Fibroblast of villous mesenchyme (primary cell): Measurements from ENCODE around the gene P4HA2. TPM values are rescaled to one million over a fixed set of nuclear protein-coding genes. Genes with fewer than 3 reads are reported as not detected.

Source experiments
- DNase-seq: peaks from one replicate; pipeline ENCODE4 v3.0.0-alpha.2; 2010; ENCODE audit warnings: low read depth
- H3K4me3 ChIP-seq: 2 replicates; pipeline ENCODE4 v1.5.1; 2011; ENCODE audit warnings: low read depth, mild to moderate bottlenecking, low read length
- CTCF ChIP-seq: IDR thresholded peaks from 2 replicates; pipeline ENCODE4 v1.5.1; 2012; ENCODE audit warnings: low read depth, mild to moderate bottlenecking, low read length; ENCODE audit not compliant: insufficient read depth
- total RNA-seq: library from RNA; depleted of rRNA; stranded (reverse); fragments of >200 nt; gene quantifications from 2 replicates; pipeline ENCODE4 v1.2.3, GENCODE V29; 2012

Gene P4HA2
- total RNA-seq, 1 donor = 191 TPM

DNA sequence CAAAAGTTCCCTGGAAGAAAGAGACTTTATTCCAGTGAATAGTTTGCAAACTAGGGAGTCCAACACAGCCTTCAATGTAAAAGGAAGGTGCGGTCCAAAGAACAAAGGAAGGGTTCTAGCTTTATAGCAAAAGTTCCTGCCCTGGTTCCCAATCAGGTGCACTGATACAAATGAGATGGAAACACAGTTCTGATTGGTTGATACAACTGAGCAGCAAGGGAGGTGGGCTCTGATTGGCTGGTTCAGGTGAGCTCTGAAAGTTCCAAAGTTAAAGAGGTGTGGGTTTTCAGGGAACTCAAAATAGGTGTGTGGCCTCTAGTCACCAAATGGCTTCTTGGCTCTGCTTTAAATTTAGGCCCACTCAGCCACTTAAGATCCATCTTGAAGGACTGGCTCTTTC is 43.1 kb downstream of the P4HA2 start:
- TF ChIP-seq CTCF = no peak

GRCh38 chr5:132183723-132184122 is 43.9 kb downstream of the P4HA2 start:
- no peak for DNase-seq
- no peak for TF ChIP-seq CTCF
- H3K4me3 ChIP-seq = no peak overlapping the region

More for the DNA sequence above, 43.1 kb downstream of the P4HA2 start:
- no peak overlapping the region for H3K4me3 ChIP-seq
- DNase-seq = no peak

DNA sequence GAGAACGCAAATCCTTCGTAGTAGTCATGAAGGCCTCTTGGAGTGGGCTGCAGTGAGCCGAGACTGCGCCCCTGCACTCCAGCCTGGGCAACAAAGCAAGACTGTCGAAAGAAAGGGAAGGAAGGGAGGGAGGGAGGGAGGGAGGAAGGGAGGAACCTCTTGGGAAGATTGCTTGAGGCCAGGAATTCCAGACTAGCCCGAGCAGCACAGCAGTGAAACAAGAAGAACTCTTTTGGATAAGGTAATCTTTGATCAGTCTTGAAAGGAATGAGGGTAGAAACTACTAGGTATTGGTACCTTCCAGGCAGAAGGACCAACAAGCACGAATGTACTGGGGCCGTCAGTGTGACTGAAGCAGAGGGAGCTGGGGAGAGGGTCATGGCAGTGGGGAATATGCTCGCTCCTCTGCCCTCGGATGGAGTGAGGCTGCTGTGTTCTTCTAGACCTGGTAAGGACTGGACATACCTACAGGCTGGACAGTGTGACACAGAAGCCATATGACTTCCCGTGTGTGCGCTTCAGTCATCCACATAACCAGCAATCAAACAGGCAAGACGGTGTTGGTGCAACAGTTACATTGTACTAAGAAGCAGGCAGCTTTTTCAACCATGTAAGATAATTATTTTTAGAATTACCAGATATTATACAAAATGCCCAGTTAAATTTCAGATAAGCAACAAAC is 45.2 kb downstream of the P4HA2 start:
- no peak for TF ChIP-seq CTCF
- H3K4me3 ChIP-seq = no peak overlapping the region
- DNase-seq = peak; percentile 21

DNA sequence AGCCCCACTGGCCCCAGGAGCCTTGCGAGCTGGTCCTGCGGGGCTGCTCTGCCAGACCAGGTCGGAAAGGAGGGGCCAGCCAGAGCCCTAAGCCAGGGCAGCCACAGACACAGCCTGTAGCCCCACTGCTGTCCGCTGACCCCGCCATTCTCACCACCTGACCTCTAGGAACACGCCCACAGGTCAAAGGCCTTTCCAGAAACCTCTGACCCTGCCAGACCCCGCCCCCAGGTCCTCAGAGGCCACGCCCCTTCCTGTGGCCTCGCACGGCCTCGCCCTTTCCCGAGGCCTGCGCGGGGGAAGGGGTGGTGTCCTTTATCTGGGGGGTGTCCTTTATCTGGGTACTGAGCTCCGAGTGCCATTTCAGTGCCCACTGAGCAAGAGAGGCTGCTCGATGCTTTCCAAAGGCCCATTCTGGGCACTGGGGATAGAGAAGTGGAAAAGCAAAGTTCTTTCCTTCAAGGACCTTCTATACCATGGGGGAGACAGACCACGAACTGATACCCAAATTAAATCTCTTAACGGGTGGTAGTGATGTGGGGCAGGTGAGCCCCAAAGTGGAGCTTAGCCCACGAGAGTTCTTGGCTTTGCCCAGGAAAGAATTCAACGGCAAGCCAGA is 46.5 kb downstream of the P4HA2 start:
- TF ChIP-seq CTCF = no peak
- DNase-seq = no peak
- H3K4me3 ChIP-seq = no peak overlapping the region

- H3K4me3 ChIP-seq = no peak overlapping the region
These were observed 47.4 kb downstream of the P4HA2 start for GRCh38 chr5:132180134-132180745.

DNA sequence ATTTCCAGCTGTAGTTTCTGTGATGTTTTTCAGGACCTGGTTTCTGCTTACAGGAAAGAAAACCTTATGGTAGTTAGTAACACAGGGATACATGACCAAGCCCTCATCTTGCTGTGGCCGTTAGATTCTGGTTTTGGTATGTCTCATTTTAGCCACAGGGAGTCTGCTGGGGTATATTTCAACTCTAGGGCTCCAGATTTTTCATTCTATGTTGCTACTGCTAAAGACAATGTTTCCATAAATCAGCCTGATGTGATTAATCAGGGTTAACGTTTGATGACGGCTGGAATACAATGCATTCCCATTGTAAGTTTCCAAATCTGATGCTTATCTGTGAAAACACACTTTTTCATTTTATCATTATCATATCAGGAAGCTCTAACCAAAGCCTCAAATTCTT is 48.2 kb downstream of the P4HA2 start:
- no peak for DNase-seq
- TF ChIP-seq CTCF = no peak

More at GRCh38 chr5:132180134-132180745, 47.4 kb downstream of the P4HA2 start:
- DNase-seq = peak; percentile 73
- peak; percentile 87 for TF ChIP-seq CTCF

More for the DNA sequence above, 48.2 kb downstream of the P4HA2 start:
- H3K4me3 ChIP-seq = no peak overlapping the region
